ENCODE results near the gene MAPK11. TPM values are rescaled to one million over a fixed set of nuclear protein-coding genes. Genes with fewer than 3 reads are reported as not detected.
A peak's percentile ranks its signal among the peaks of the same experiment; 100 is the strongest.
"Not testable (repeated sequence)": the region's sequence is repeated elsewhere in the genome, so short reads cannot be mapped to it uniquely, and the experiment has no call there.

MAPK11 gene
- total RNA-seq, 1 donor from 2014 or later, result 11.3 TPM

- Mint-ChIP-seq H3K4me1 (peaks cover 10% of the 10 kb centered on the region), H3K4me3 (no peak overlapping the region), H3K36me3 (ENCODE audit: low read depth) (peaks cover 2% of the 10 kb centered on the region), H3K9me3 (no peaks in the 10 kb centered on the region), H3K27me3 (no peaks in the 10 kb centered on the region), H3K27ac (no peak overlapping the region)
- TF ChIP-seq CTCF (IDR thresholded peaks at IDR 0.05), result no peak
- intact Hi-C loops (cut with micrococcal nuclease), result loop anchor here (1.0 kb wide), 2 partner anchors 51 to 345 kb away; partner anchors contain the start of gene DENND6B
- peak; percentile 78 for ATAC-seq (ENCODE audit: low read depth)
- CTCF ChIA-PET, result interaction anchor here (0.5 to 2.2 kb wide), 16 partner anchors 14 to 345 kb away, joined by 3 to 28 read pairs (median 5); partner anchors contain the start of genes DENND6B, HDAC10 and SCO2
- POLR2A ChIA-PET, result interaction anchor here (0.6 to 1.7 kb wide), 9 partner anchors 9 to 250 kb away, joined by 3 to 10 read pairs (median 3); partner anchors contain the start of gene DENND6B
- no peak for DNase-seq
Observed at GRCh38 chr22:50276143-50276542, 6.0 kb upstream of the MAPK11 start.

GRCh38 chr22:50275181-50276055, 5.2 kb upstream of the MAPK11 start:
- intact Hi-C loops (cut with micrococcal nuclease), result loop anchor here (1.0 kb wide), 2 partner anchors 52 to 346 kb away; partner anchors contain the start of gene DENND6B

GRCh38 chr22:50274771-50275170, 4.6 kb upstream of the MAPK11 start:
- no peaks in the 10 kb centered on the region for H3K9me3 Mint-ChIP-seq
- H3K4me1 Mint-ChIP-seq, result peaks cover 15% of the 10 kb centered on the region
- intact Hi-C loops (cut with micrococcal nuclease), result loop anchor here (1.0 kb wide), 1 partner anchor 68 kb away; no protein-coding TSS in a partner anchor
- H3K27ac Mint-ChIP-seq, result no peak overlapping the region
- TF ChIP-seq CTCF (IDR thresholded peaks at IDR 0.05), result no peak
- ATAC-seq (ENCODE audit: low read depth) (no peak), DNase-seq (no peak)
- no peaks in the 10 kb centered on the region for H3K27me3 Mint-ChIP-seq
- no peaks in the 10 kb centered on the region for H3K36me3 Mint-ChIP-seq (ENCODE audit: low read depth)
- ChIA-PET CTCF (interaction anchor here (1.3 to 3.8 kb wide), 2 partner anchors 53 to 60 kb away, joined by 3 to 22 read pairs; partner anchors contain the start of gene DENND6B), POLR2A (interaction anchor here (1.7 kb wide), 1 partner anchor 68 kb away, joined by 3 read pairs; no protein-coding TSS in a partner anchor)
- no peak overlapping the region for H3K4me3 Mint-ChIP-seq

More at GRCh38 chr22:50275181-50276055, 5.2 kb upstream of the MAPK11 start:
- POLR2A ChIA-PET, result interaction anchor here (0.6 to 1.7 kb wide), 6 partner anchors 10 to 55 kb away, joined by 3 to 7 read pairs (median 4); no protein-coding TSS in a partner anchor
- Mint-ChIP-seq H3K4me3 (no peak overlapping the region), H3K27ac (no peak overlapping the region), H3K36me3 (ENCODE audit: low read depth) (no peaks in the 10 kb centered on the region), H3K9me3 (no peaks in the 10 kb centered on the region), H3K27me3 (no peaks in the 10 kb centered on the region), H3K4me1 (peaks cover 15% of the 10 kb centered on the region)
- CTCF ChIA-PET, result interaction anchor here (0.6 to 2.2 kb wide), 8 partner anchors 19 to 192 kb away, joined by 3 to 28 read pairs (median 10); partner anchors contain the start of genes DENND6B and HDAC10
- TF ChIP-seq CTCF (IDR thresholded peaks at IDR 0.05), result no peak
- ATAC-seq (ENCODE audit: low read depth) (no peak), DNase-seq (no peak)

GRCh38 chr22:50274311-50274710, 4.1 kb upstream of the MAPK11 start:
- peak; percentile 39 for ATAC-seq (ENCODE audit: low read depth)
- Mint-ChIP-seq H3K27me3 (no peaks in the 10 kb centered on the region), H3K4me3 (no peak overlapping the region), H3K36me3 (ENCODE audit: low read depth) (no peaks in the 10 kb centered on the region), H3K9me3 (no peaks in the 10 kb centered on the region), H3K4me1 (peaks cover 15% of the 10 kb centered on the region), H3K27ac (no peak overlapping the region)
- no peak for TF ChIP-seq CTCF (IDR thresholded peaks at IDR 0.05)
- no peak for DNase-seq
- intact Hi-C loops (cut with micrococcal nuclease), result loop anchor here (1.0 kb wide), 1 partner anchor 68 kb away; no protein-coding TSS in a partner anchor
- CTCF ChIA-PET, result interaction anchor here (1.3 to 3.8 kb wide), 3 partner anchors 54 to 67 kb away, joined by 3 to 22 read pairs (median 11); partner anchors contain the start of gene DENND6B
- POLR2A ChIA-PET, result interaction anchor here (1.7 kb wide), 1 partner anchor 68 kb away, joined by 3 read pairs; no protein-coding TSS in a partner anchor

- not testable (repeated sequence) for H3K27me3 Mint-ChIP-seq; DNase-seq; H3K9me3 Mint-ChIP-seq; H3K36me3 Mint-ChIP-seq (ENCODE audit: low read depth); H3K27ac Mint-ChIP-seq; ATAC-seq (ENCODE audit: low read depth); H3K4me3 Mint-ChIP-seq
- ChIA-PET CTCF (interaction anchor here (1.3 to 3.8 kb wide), 3 partner anchors 54 to 68 kb away, joined by 3 to 22 read pairs (median 11); partner anchors contain the start of gene DENND6B), POLR2A (interaction anchor here (1.7 kb wide), 1 partner anchor 69 kb away, joined by 3 read pairs; no protein-coding TSS in a partner anchor)
- H3K4me1 Mint-ChIP-seq, result peaks cover 15% of the 10 kb centered on the region
- intact Hi-C loops (cut with micrococcal nuclease), result loop anchor here (1.0 kb wide), 1 partner anchor 69 kb away; no protein-coding TSS in a partner anchor
Observed at GRCh38 chr22:50273781-50274180, 3.6 kb upstream of the MAPK11 start.

- H3K27ac Mint-ChIP-seq; H3K36me3 Mint-ChIP-seq (ENCODE audit: low read depth); DNase-seq; H3K9me3 Mint-ChIP-seq; H3K27me3 Mint-ChIP-seq; H3K4me3 Mint-ChIP-seq; intact Hi-C loops (cut with micrococcal nuclease); ATAC-seq (ENCODE audit: low read depth): not testable (repeated sequence)
- POLR2A ChIA-PET, result interaction anchor here (1.7 kb wide), 1 partner anchor 69 kb away, joined by 3 read pairs; no protein-coding TSS in a partner anchor
- CTCF ChIA-PET, result interaction anchor here (0.6 to 3.8 kb wide), 4 partner anchors 46 to 68 kb away, joined by 3 to 22 read pairs (median 7); partner anchors contain the start of gene DENND6B
- peaks cover 17% of the 10 kb centered on the region for H3K4me1 Mint-ChIP-seq
Observed at GRCh38 chr22:50273352-50273751, 3.2 kb upstream of the MAPK11 start.

Data from activated B cell treated with CpG ODN at 0.5 μM for 24 hours (primary cell).